HG03469 (cell line): ENCODE results near the gene DUSP16.
"Not testable (repeated sequence)": the region's sequence is repeated elsewhere in the genome, so short reads cannot be mapped to it uniquely, and the experiment has no call there.

Experiments used
- ATAC-seq: cut with Tn5 transposase; IDR thresholded peaks from one replicate; pipeline ENCODE4 v1.9.1; 2021; ENCODE audit warnings: mild to moderate bottlenecking, moderate library complexity, moderate number of reproducible peaks; ENCODE audit not compliant: unreplicated experiment

DUSP16 gene

GRCh38 chr12:12502130-12502814 is 60.4 kb downstream of the DUSP16 start:
- ATAC-seq: not testable (repeated sequence)

- no peak for ATAC-seq
Measured at GRCh38 chr12:12501121-12501520, 61.5 kb downstream of the DUSP16 start.

- ATAC-seq: no peak
Measured at GRCh38 chr12:12499909-12500604, 62.6 kb downstream of the DUSP16 start.

- ATAC-seq: no peak
Measured at GRCh38 chr12:12498210-12498609, 64.5 kb downstream of the DUSP16 start.

- no peak for ATAC-seq
Measured at GRCh38 chr12:12495536-12495935, 67.1 kb downstream of the DUSP16 start.

- ATAC-seq: no peak
Measured at GRCh38 chr12:12492547-12492946, 70.1 kb downstream of the DUSP16 start.

GRCh38 chr12:12491606-12492005 is 71.1 kb downstream of the DUSP16 start:
- ATAC-seq: no peak

GRCh38 chr12:12488823-12489550 is 73.7 kb downstream of the DUSP16 start:
- ATAC-seq: no peak

- ATAC-seq: no peak
Measured at GRCh38 chr12:12488296-12488695, 74.4 kb downstream of the DUSP16 start.

GRCh38 chr12:12487490-12487889 is 75.2 kb downstream of the DUSP16 start:
- ATAC-seq: no peak

GRCh38 chr12:12486661-12487240 is 75.9 kb downstream of the DUSP16 start:
- ATAC-seq: peak; percentile 53

GRCh38 chr12:12483438-12483837 is 79.2 kb downstream of the DUSP16 start:
- no peak for ATAC-seq

GRCh38 chr12:12482959-12483358 is 79.7 kb downstream of the DUSP16 start:
- ATAC-seq: peak; percentile 43

GRCh38 chr12:12482150-12482761 is 80.4 kb downstream of the DUSP16 start:
- ATAC-seq: no peak

GRCh38 chr12:12481631-12482030 is 81.0 kb downstream of the DUSP16 start:
- no peak for ATAC-seq

GRCh38 chr12:12480074-12480473 is 82.6 kb downstream of the DUSP16 start:
- no peak for ATAC-seq

GRCh38 chr12:12477532-12477890 is 85.2 kb downstream of the DUSP16 start:
- ATAC-seq: no peak

GRCh38 chr12:12476857-12477531 is 85.7 kb downstream of the DUSP16 start:
- no peak for ATAC-seq

- ATAC-seq: peak; percentile 90
Measured at GRCh38 chr12:12474931-12475795, 87.5 kb downstream of the DUSP16 start.
